Esophagus squamous epithelium (tissue), 4 donors: ENCODE data around the gene DOK4.

Experiments used
- CTCF ChIP-seq, 6 experiments: fragments of 450-650 bp in 4 of 6; fragments of 200-600 bp in 2 of 6; sonication (generic) in 2 of 6; IDR thresholded peaks; one replicate each; pipeline ENCODE4 v1.5.1; 2016 to 2019; ENCODE audit warnings: antibody characterized with exemption in 6 of 6, mild to moderate bottlenecking in 4 of 6, moderate library complexity in 4 of 6
- POLR2A ChIP-seq, 4 donors: fragments of 450-650 bp; IDR thresholded peaks; one replicate each; pipeline ENCODE4 v1.6.1; 2017; ENCODE audit warnings: antibody characterized with exemption in 4 of 4, mild to moderate bottlenecking in 4 of 4, moderate library complexity in 3 of 4

GRCh38 chr16:57424583-57424982 lies 61.7 kb downstream of the DOK4 start:
- no peak for TF ChIP-seq POLR2A (IDR thresholded peaks at IDR 0.05)
- no peak for TF ChIP-seq CTCF (IDR thresholded peaks at IDR 0.05)
